Measurements from ENCODE around the gene FUT6. TPM values are rescaled to one million over a fixed set of nuclear protein-coding genes. Genes with fewer than 3 reads are reported as not detected.

FUT6 gene
- total RNA-seq, 4 donors from 2014 or later: 0.29 TPM; not detected in 3

DNA sequence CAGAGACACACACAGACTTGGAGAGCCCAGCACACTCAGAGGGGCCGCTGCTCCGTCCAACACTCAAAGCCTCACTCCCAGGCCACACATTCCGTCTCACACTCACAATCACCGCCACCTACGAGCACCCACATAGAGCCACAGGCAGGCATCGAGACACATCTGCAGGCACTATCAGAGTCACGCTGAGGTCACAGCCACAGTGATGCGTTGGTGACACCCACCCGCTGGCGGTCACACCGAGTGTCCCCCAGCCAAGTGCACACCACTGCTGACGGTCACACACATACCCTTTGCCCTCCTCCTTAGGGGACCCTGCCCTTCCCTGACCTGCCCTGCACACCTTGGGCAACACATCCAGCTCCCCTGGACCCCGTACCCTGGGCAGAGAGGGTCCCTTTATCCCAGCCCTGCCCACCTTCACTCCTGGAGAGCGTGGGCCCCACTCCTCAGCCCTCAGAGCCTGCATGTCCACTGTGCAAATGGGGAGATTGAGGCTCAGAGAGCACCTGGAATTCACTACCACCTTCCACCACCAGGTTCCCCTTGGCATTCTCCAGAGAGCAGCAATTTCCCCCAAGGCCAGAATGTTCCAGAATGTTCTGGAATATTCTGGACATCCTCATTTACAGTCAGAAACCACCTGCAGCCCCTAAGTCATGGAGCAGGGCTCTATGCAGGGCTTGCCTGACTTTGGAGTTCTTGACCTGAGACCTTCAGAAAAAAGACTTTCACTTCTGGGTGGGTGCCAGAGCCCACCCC lies 25.4 kb upstream of the FUT6 start:
- intact Hi-C loops (cut with DNase I; ENCODE audit: low total_unique reads) (no loop called here), in situ Hi-C loops (cut with MboI; ENCODE audit: low sequenced_read_pairs in 4 of 4) (no loop called here)
- no peaks in the 10 kb centered on the region for H3K9me3 ChIP-seq
- ATAC-seq: no peak
- no peak for DNase-seq
- no peak overlapping the region for H3K27ac ChIP-seq
- H3K4me1 ChIP-seq: no peaks in the 10 kb centered on the region
- H3K36me3 ChIP-seq: no peaks in the 10 kb centered on the region
- no peak overlapping the region for H3K4me3 ChIP-seq
- no peaks in the 10 kb centered on the region for H3K27me3 ChIP-seq
- no peak for TF ChIP-seq CTCF (IDR thresholded peaks at IDR 0.05 in 4 of 5, conservative IDR thresholded peaks at IDR 0.05 in 1 of 5)
- no peak for TF ChIP-seq POLR2A (IDR thresholded peaks at IDR 0.05)

GRCh38 chr19:5864013-5864720 lies 24.7 kb upstream of the FUT6 start:
- intact Hi-C loops (cut with DNase I; ENCODE audit: low total_unique reads) (no loop called here), in situ Hi-C loops (cut with MboI; ENCODE audit: low sequenced_read_pairs in 4 of 4) (no loop called here)
- H3K4me3 ChIP-seq: no peak overlapping the region
- TF ChIP-seq CTCF (IDR thresholded peaks at IDR 0.05 in 4 of 5, conservative IDR thresholded peaks at IDR 0.05 in 1 of 5): no peak
- no peak for TF ChIP-seq POLR2A (IDR thresholded peaks at IDR 0.05)
- no peaks in the 10 kb centered on the region for H3K36me3 ChIP-seq
- H3K27me3 ChIP-seq: no peaks in the 10 kb centered on the region
- no peaks in the 10 kb centered on the region for H3K4me1 ChIP-seq
- ATAC-seq (no peak), DNase-seq (no peak)
- no peaks in the 10 kb centered on the region for H3K9me3 ChIP-seq
- H3K27ac ChIP-seq: no peak overlapping the region

DNA sequence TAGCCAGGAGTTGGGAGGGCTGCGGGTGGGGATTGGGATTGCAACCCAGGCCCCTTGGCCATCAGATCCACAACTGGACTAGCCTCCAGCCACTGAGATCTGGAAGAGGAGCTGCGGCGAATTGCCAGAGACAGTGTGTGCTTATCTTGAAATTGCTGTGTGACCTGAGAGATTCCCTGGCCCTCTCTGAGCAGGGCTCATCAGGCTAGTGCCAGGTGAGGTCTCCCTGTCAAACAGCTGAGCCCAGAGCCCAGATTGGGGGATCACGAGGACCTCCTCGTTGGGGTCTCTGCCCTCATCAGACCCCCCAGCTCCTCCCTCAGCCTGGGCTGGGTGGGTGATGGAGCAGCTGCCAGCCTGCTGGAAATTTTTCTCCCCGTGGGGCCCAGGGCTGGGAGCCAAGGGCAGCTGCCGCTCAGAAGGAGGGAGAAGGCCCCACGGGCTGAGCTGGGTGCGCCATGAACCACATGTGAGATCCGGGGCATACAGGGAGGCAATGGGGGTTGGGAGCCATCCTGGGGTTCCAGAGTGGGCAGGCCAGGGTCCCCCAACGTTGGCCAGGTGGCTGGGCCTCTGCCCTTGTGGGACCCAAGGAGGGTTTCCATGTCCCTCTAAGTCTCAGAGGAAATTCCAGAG lies 23.6 kb upstream of the FUT6 start:
- no peaks in the 10 kb centered on the region for H3K9me3 ChIP-seq
- in situ Hi-C loops (cut with MboI; ENCODE audit: low sequenced_read_pairs in 4 of 4): no loop called here
- intact Hi-C loops (cut with DNase I; ENCODE audit: low total_unique reads): no loop called here

More for the DNA sequence above, 23.6 kb upstream of the FUT6 start:
- ATAC-seq: no peak
- no peaks in the 10 kb centered on the region for H3K4me1 ChIP-seq
- H3K27me3 ChIP-seq: no peaks in the 10 kb centered on the region
- no peak for DNase-seq
- no peaks in the 10 kb centered on the region for H3K36me3 ChIP-seq
- TF ChIP-seq CTCF (IDR thresholded peaks at IDR 0.05 in 4 of 5, conservative IDR thresholded peaks at IDR 0.05 in 1 of 5) (no peak), POLR2A (IDR thresholded peaks at IDR 0.05) (no peak)
- no peak overlapping the region for H3K4me3 ChIP-seq
- no peak overlapping the region for H3K27ac ChIP-seq
